HepG2 (cell line): ENCODE data around the gene IPCEF1. TPM values are rescaled to one million over a fixed set of nuclear protein-coding genes. Genes with fewer than 3 reads are reported as not detected.
A peak's percentile ranks its signal among the peaks of the same experiment; 100 is the strongest.

ENCODE experiments used
- ATAC-seq: fragments of 200-7000 bp; cut with Tn5 transposase; 3 replicates; pipeline ENCODE4 v1.9.1; 2020; ENCODE audit warnings: mild to moderate bottlenecking, moderate library complexity
- BruUV-seq: library from RNA; stranded (reverse); fragments of 400-500 nt; replicated peaks from 2 replicates; lab custom pipeline; 2021; lab: Mats Ljungman, UMichigan
- CTCF ChIA-PET: fragments of 300-600 bp; formaldehyde crosslinking; extraction: SDS; loops from one replicate; lab custom pipeline; 2021; ENCODE audit warnings: low total read pairs, inconsistent platforms, low intra/inter-chr PET ratio; lab: Yijun Ruan, JAX
- POLR2A ChIA-PET: fragments of 350-600 bp; sonication (Branson Sonifier 250); formaldehyde crosslinking; loops from one replicate; lab custom pipeline; 2020; ENCODE audit warnings: antibody characterized with exemption, inconsistent platforms; lab: Yijun Ruan, JAX
- DNase-seq: peaks from one replicate; pipeline ENCODE4 v3.0.0-alpha.2; 2015; ENCODE audit warnings: low spot score
- FAIRE-seq: peaks from 3 replicates; lab custom pipeline; 2011; peaks lifted over from hg19 to GRCh38; lab: Jason Lieb, UNC
- H2AFZ ChIP-seq: one replicate; pipeline ENCODE4 v1.6.1; 2011; ENCODE audit warnings: low read length, inconsistent platforms
- H3K27ac ChIP-seq: fragments of 300-600 bp; 3 replicates; pipeline ENCODE4 v1.8.0; 2011; ENCODE audit warnings: mixed run types, mild to moderate bottlenecking, mixed read lengths, low read length, inconsistent platforms; ENCODE audit not compliant: insufficient read depth; ENCODE audit errors: extremely low read length
- H3K27me3 ChIP-seq, 2 experiments: fragments of 200-600 bp in 1 of 2; 2 replicates in 1 of 2; 3 replicates in 1 of 2; pipeline versions ENCODE4 v1.6.0 to v1.8.0; 2011; ENCODE audit warnings: low read length in 2 of 2, mild to moderate bottlenecking in 2 of 2, moderate library complexity in 2 of 2, inconsistent platforms in 1 of 2; ENCODE audit not compliant: insufficient read depth in 2 of 2, control insufficient read depth in 1 of 2
- H3K36me3 ChIP-seq, 2 experiments: fragments of 200-600 bp in 1 of 2; replicated peaks in 1 of 2; 2 replicates in 1 of 2; 3 replicates in 1 of 2; pipeline versions ENCODE4 v1.5.1 to v1.8.0; 2011; ENCODE audit warnings: low read length in 2 of 2, inconsistent platforms in 1 of 2; ENCODE audit not compliant: insufficient read depth in 2 of 2, control insufficient read depth in 1 of 2
- H3K4me1 ChIP-seq: 2 replicates; pipeline ENCODE4 v1.5.1; 2012; ENCODE audit warnings: low read length, inconsistent platforms; ENCODE audit not compliant: insufficient read depth
- H3K4me2 ChIP-seq: 2 replicates; pipeline ENCODE4 v1.6.0; 2011; ENCODE audit warnings: low read depth, low read length, inconsistent platforms
- H3K4me3 ChIP-seq, 3 experiments: fragments of 200-600 bp in 1 of 3; sonication (generic), shearing (Covaris generic) in 1 of 3; replicated peaks in 1 of 3; 2 replicates each; pipeline ENCODE4 v1.5.1; 2011 to 2016; ENCODE audit warnings: low read length in 3 of 3, inconsistent platforms in 2 of 3, low read depth in 2 of 3, mild to moderate bottlenecking in 2 of 3, control low read depth in 1 of 3, mixed read lengths in 1 of 3; ENCODE audit not compliant: insufficient read depth in 1 of 3
- H3K79me2 ChIP-seq: one replicate; pipeline ENCODE4 v1.6.1; 2011; ENCODE audit warnings: low read length, inconsistent platforms; ENCODE audit not compliant: insufficient read depth
- H3K9ac ChIP-seq: 2 replicates; pipeline ENCODE4 v1.6.0; 2011; ENCODE audit warnings: mild to moderate bottlenecking, low read depth, low read length, inconsistent platforms; ENCODE audit not compliant: insufficient read depth
- H3K9me3 ChIP-seq: 2 replicates; pipeline ENCODE4 v1.5.1; 2012; ENCODE audit warnings: mild to moderate bottlenecking, low read length
- H4K20me1 ChIP-seq: 2 replicates; pipeline ENCODE4 v1.6.0; 2011; ENCODE audit warnings: inconsistent platforms, mild to moderate bottlenecking, low read length, moderate library complexity; ENCODE audit not compliant: insufficient read depth
- ATM ChIP-seq: fragments of 450-650 bp; IDR thresholded peaks from 2 replicates; pipeline ENCODE4 v1.7.1; 2017; ENCODE audit warnings: mild to moderate bottlenecking, borderline replicate concordance
- CBFB ChIP-seq: sonication (generic); formaldehyde crosslinking; IDR thresholded peaks from 2 replicates; pipeline ENCODE4 v1.4.0; 2020; ENCODE audit warnings: missing genetic modification reagents
- FOXJ3 ChIP-seq: sonication (generic); formaldehyde crosslinking; IDR thresholded peaks from 2 replicates; pipeline ENCODE4 v1.4.0; 2020; ENCODE audit warnings: missing genetic modification reagents, mild to moderate bottlenecking, borderline replicate concordance
- FOXO1 ChIP-seq: sonication (generic); formaldehyde crosslinking; IDR thresholded peaks from 2 replicates; pipeline ENCODE4 v1.4.0; 2020; ENCODE audit warnings: missing genetic modification reagents
- HNRNPK ChIP-seq: fragments of 200-400 bp; formaldehyde crosslinking; IDR thresholded peaks from 2 replicates; pipeline ENCODE4 v1.6.1; 2018; ENCODE audit warnings: low read length, low read depth, moderate library complexity, mild to moderate bottlenecking; ENCODE audit not compliant: poor library complexity, severe bottlenecking
- HNRNPL ChIP-seq: fragments of 200-400 bp; formaldehyde crosslinking; IDR thresholded peaks from 2 replicates; pipeline ENCODE4 v1.6.1; 2017; ENCODE audit warnings: mild to moderate bottlenecking, low read depth, low read length
- NFE2 ChIP-seq: sonication (generic); formaldehyde crosslinking; IDR thresholded peaks from 2 replicates; pipeline ENCODE4 v1.4.0; 2020; ENCODE audit warnings: missing genetic modification reagents
- SNAPC2 ChIP-seq: sonication (generic); formaldehyde crosslinking; IDR thresholded peaks from 2 replicates; pipeline ENCODE4 v1.8.1; 2022; ENCODE audit warnings: mild to moderate bottlenecking, missing genetic modification reagents
- WIZ ChIP-seq: sonication (generic); formaldehyde crosslinking; IDR thresholded peaks from 2 replicates; pipeline ENCODE4 v1.5.1; 2020; ENCODE audit warnings: mild to moderate bottlenecking, missing genetic modification reagents
- ZKSCAN1 ChIP-seq: fragments of 150-350 bp; IDR thresholded peaks from 2 replicates; pipeline ENCODE4 v1.6.1; 2014; ENCODE audit warnings: low read length
- ZNF30 ChIP-seq: sonication (generic); formaldehyde crosslinking; IDR thresholded peaks from 2 replicates; pipeline ENCODE4 v1.5.0; 2020; ENCODE audit warnings: mild to moderate bottlenecking, missing genetic modification reagents
- ZNF44 ChIP-seq: sonication (generic); formaldehyde crosslinking; IDR thresholded peaks from 2 replicates; pipeline ENCODE4 v1.5.1; 2020; ENCODE audit warnings: mild to moderate bottlenecking, missing genetic modification reagents
- ZNF749 ChIP-seq: sonication (generic); formaldehyde crosslinking; IDR thresholded peaks from 2 replicates; pipeline ENCODE4 v1.8.0; 2022; ENCODE audit warnings: mild to moderate bottlenecking, missing genetic modification reagents, moderate library complexity, borderline replicate concordance
- ZNF772 ChIP-seq: sonication (generic); formaldehyde crosslinking; IDR thresholded peaks from 2 replicates; pipeline ENCODE4 v1.5.0; 2020; ENCODE audit warnings: mild to moderate bottlenecking, missing genetic modification reagents
- WGBS: methylation state at CpG from one replicate; pipeline ENCODE4 v1.1.6; 2017; ENCODE audit warnings: low lambda C conversion rate; 5-methylcytosine and 5-hydroxymethylcytosine counted together
- in situ Hi-C: cut with HindIII; loops from 2 replicates; pipeline ENCODE4 v1.10.0; 2017; ENCODE audit warnings: low pct_unique_long_range_greater_than_20kb; ENCODE audit not compliant: extremely low pct_ligation_motif_present
- intact Hi-C: fragments of 100-400 bp; cut with micrococcal nuclease; formaldehyde crosslinking; loops from one replicate; pipeline ENCODE4 v1.10.0; 2022; ENCODE audit not compliant: unreplicated experiment
- polyA plus RNA-seq, 8 experiments: library from polyadenylated mRNA; depleted of rRNA in 3 of 8; stranded (reverse) in 7 of 8; unstranded in 1 of 8; fragments of >200 nt; fragmentation: Illumina TruSeq in 4 of 8; extraction: Trizol in 4 of 8; gene quantifications; 2 replicates each; pipeline versions ENCODE4 v1.2.1 to v1.2.3, GENCODE V29; 2011 to 2016; ENCODE audit warnings: low read depth in 4 of 8, missing spikeins in 1 of 8, mixed read lengths in 1 of 8; ENCODE audit not compliant: insufficient read depth in 1 of 8
- total RNA-seq, 5 experiments: library from RNA; depleted of rRNA; stranded (reverse); fragments of >200 nt; fragmentation: Illumina TruSeq; extraction: Trizol; gene quantifications; 2 replicates each; pipeline ENCODE4 v1.2.3, GENCODE V29; 2016; ENCODE audit warnings: low read depth in 1 of 5

Gene IPCEF1
- total and polyA plus RNA-seq, 2 of the 13 experiments (the other 11 are each of a cell fraction or from before 2014, with no cell fraction given) = 0.03 TPM; not detected in 1

GRCh38 chr6:154230393-154230792, 126.2 kb downstream of the IPCEF1 start:
- FAIRE-seq = no peak
- Histone ChIP-seq H4K20me1 (no peaks in the 10 kb centered on the region), H3K36me3 (no peaks in the 10 kb centered on the region), H3K4me1 (no peaks in the 10 kb centered on the region), H3K79me2 (no peaks in the 10 kb centered on the region), H3K27ac (no peak overlapping the region), H3K27me3 (peaks cover 0 to 4% of the 10 kb centered on the region in 2 experiments; a peak in 2 of 5 replicates), H3K9ac (no peak overlapping the region), H3K9me3 (no peaks in the 10 kb centered on the region), H3K4me3 (no peak overlapping the region), H2AFZ (no peak overlapping the region), H3K4me2 (no peak overlapping the region)
- BruUV-seq = no TSS peak
- in situ Hi-C loops (no loop called here), intact Hi-C loops (loop anchor here (5.0 kb wide), 1 partner anchor 613 kb away; no protein-coding TSS in a partner anchor)
- TF ChIP-seq ZKSCAN1 = no peak
- no peak for TF ChIP-seq ATM
- no peak for TF ChIP-seq FOXO1 (CRISPR knock-in tag)
- no peak for TF ChIP-seq HNRNPK
- TF ChIP-seq ZNF44 = no peak
- TF ChIP-seq SNAPC2 = no peak
- TF ChIP-seq HNRNPL = no peak
- no peak for TF ChIP-seq CBFB (CRISPR knock-in tag)
- TF ChIP-seq ZNF749 (CRISPR knock-in tag) = no peak
- TF ChIP-seq ZNF30 (CRISPR knock-in tag) = no peak
- no peak for DNase-seq
- ChIA-PET POLR2A (no interaction called here), CTCF (no interaction called here)
- no peak for ATAC-seq
- WGBS = 2% methylated on average over 3 of the region's 3 CpGs

GRCh38 chr6:154229786-154230185, 126.8 kb downstream of the IPCEF1 start:
- FAIRE-seq = no peak
- Histone ChIP-seq H3K4me1 (no peaks in the 10 kb centered on the region), H4K20me1 (no peaks in the 10 kb centered on the region), H3K79me2 (no peaks in the 10 kb centered on the region), H3K27ac (no peak overlapping the region), H3K9ac (no peak overlapping the region), H3K9me3 (no peaks in the 10 kb centered on the region), H3K36me3 (no peaks in the 10 kb centered on the region), H3K4me3 (peak overlapping the region in 1 of 3 experiments; percentile 16; a peak in 1 of 6 replicates), H3K27me3 (peaks cover 0 to 4% of the 10 kb centered on the region in 2 experiments; a peak in 2 of 5 replicates), H2AFZ (no peak overlapping the region), H3K4me2 (peak overlapping the region; percentile 45)
- DNase-seq = no peak
- POLR2A ChIA-PET = no interaction called here
- intact Hi-C loops (loop anchor here (5.0 kb wide), 1 partner anchor 612 kb away; no protein-coding TSS in a partner anchor), in situ Hi-C loops (no loop called here)
- CTCF ChIA-PET = no interaction called here
- ATAC-seq = peak; percentile 54; the same call in 2 of the 3 replicates
- WGBS = 19% methylated on average over 6 of the region's 6 CpGs
- no TSS peak for BruUV-seq
- TF ChIP-seq ZNF772 (no peak), NFE2 (no peak), WIZ (no peak), FOXJ3 (CRISPR knock-in tag) (no peak)
